Suprapubic skin (tissue), 3 donors: ENCODE results near the gene ZNF358.

Experiments
- EP300 ChIP-seq: sonication (generic); formaldehyde crosslinking; IDR thresholded peaks from one replicate; pipeline ENCODE4 v1.6.1; 2017; ENCODE audit warnings: antibody characterized with exemption
- TF ChIP-seq, protein P1 (sequence below), 2 donors: fragments of 200-600 bp in 1 of 2; fragments of 450-650 bp in 1 of 2; sonication (generic) in 1 of 2; IDR thresholded peaks; one replicate each; pipeline ENCODE4 v1.5.1; 2016 to 2019; ENCODE audit warnings: antibody characterized with exemption in 2 of 2, mild to moderate bottlenecking in 1 of 2, moderate library complexity in 1 of 2

- TF ChIP-seq EP300 = no peak
- TF ChIP-seq, protein P1, sequence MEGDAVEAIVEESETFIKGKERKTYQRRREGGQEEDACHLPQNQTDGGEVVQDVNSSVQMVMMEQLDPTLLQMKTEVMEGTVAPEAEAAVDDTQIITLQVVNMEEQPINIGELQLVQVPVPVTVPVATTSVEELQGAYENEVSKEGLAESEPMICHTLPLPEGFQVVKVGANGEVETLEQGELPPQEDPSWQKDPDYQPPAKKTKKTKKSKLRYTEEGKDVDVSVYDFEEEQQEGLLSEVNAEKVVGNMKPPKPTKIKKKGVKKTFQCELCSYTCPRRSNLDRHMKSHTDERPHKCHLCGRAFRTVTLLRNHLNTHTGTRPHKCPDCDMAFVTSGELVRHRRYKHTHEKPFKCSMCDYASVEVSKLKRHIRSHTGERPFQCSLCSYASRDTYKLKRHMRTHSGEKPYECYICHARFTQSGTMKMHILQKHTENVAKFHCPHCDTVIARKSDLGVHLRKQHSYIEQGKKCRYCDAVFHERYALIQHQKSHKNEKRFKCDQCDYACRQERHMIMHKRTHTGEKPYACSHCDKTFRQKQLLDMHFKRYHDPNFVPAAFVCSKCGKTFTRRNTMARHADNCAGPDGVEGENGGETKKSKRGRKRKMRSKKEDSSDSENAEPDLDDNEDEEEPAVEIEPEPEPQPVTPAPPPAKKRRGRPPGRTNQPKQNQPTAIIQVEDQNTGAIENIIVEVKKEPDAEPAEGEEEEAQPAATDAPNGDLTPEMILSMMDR (IDR thresholded peaks at IDR 0.05) = no peak
Measured at GRCh38 chr19:7544626-7545025, 28.7 kb downstream of the ZNF358 start.
